Measurements from ENCODE around the gene LCE1D.

LCE1D gene

GRCh38 chr1:152796421-152796820 is at the start of gene LCE1D:
LCE1D (plus strand) TSS chr1:152796721; CDS start chr1:152797795, 1,074 bp downstream.
- no peak for DNase-seq (ENCODE audit: low spot score)

GRCh38 chr1:152747831-152748230 is 48.7 kb upstream of the LCE1D start:
- DNase-seq (ENCODE audit: low spot score): no peak

GRCh38 chr1:152752225-152752624 is 44.3 kb upstream of the LCE1D start:
- DNase-seq (ENCODE audit: low spot score): peak; percentile 82

GRCh38 chr1:152753586-152753985 is 42.9 kb upstream of the LCE1D start:
- no peak for DNase-seq (ENCODE audit: low spot score)

- peak; percentile 46 for DNase-seq (ENCODE audit: low spot score)
Observed at GRCh38 chr1:152756872-152757271, 39.6 kb upstream of the LCE1D start.

- no peak for DNase-seq (ENCODE audit: low spot score)
Observed at GRCh38 chr1:152757747-152758146, 38.8 kb upstream of the LCE1D start, which contains the start of gene KPRP. KPRP (plus strand) TSS chr1:152758025; CDS start chr1:152759589, 1,564 bp downstream.

GRCh38 chr1:152758636-152759035 is 37.9 kb upstream of the LCE1D start:
- no peak for DNase-seq (ENCODE audit: low spot score)

- DNase-seq (ENCODE audit: low spot score): no peak
Observed at GRCh38 chr1:152759453-152760173, 36.9 kb upstream of the LCE1D start.

- DNase-seq (ENCODE audit: low spot score): no peak
Observed at GRCh38 chr1:152760551-152761190, 35.9 kb upstream of the LCE1D start.

- no peak for DNase-seq (ENCODE audit: low spot score)
Observed at GRCh38 chr1:152761609-152762213, 34.8 kb upstream of the LCE1D start.

- no peak for DNase-seq (ENCODE audit: low spot score)
Observed at GRCh38 chr1:152768847-152769533, 27.5 kb upstream of the LCE1D start.

GRCh38 chr1:152770411-152770810 is 26.1 kb upstream of the LCE1D start:
- no peak for DNase-seq (ENCODE audit: low spot score)

- no peak for DNase-seq (ENCODE audit: low spot score)
Observed at GRCh38 chr1:152774875-152775274, 21.6 kb upstream of the LCE1D start, which contains the start of gene LCE1F. LCE1F (plus strand) TSS chr1:152775140; CDS start chr1:152776372, 1,232 bp downstream.

GRCh38 chr1:152776361-152776760 is 20.2 kb upstream of the LCE1D start:
- DNase-seq (ENCODE audit: low spot score): no peak

GRCh38 chr1:152777510-152778137 is 18.9 kb upstream of the LCE1D start:
- peak; percentile 51 for DNase-seq (ENCODE audit: low spot score)

- DNase-seq (ENCODE audit: low spot score): no peak
Observed at GRCh38 chr1:152783095-152783494, 13.4 kb upstream of the LCE1D start.

GRCh38 chr1:152786077-152786476 is 10.4 kb upstream of the LCE1D start, which contains the start of gene LCE1E:
LCE1E (plus strand) TSS chr1:152786257; CDS start chr1:152787300, 1,043 bp downstream.
- no peak for DNase-seq (ENCODE audit: low spot score)

- DNase-seq (ENCODE audit: low spot score): no peak
Observed at GRCh38 chr1:152795686-152796085, 835 bp upstream of the LCE1D start.

GRCh38 chr1:152801333-152801732 is 4.8 kb downstream of the LCE1D start:
- DNase-seq (ENCODE audit: low spot score): no peak

- DNase-seq (ENCODE audit: low spot score): no peak
Observed at GRCh38 chr1:152806576-152806975, 10.1 kb downstream of the LCE1D start, which contains the start of gene LCE1C. LCE1C (minus strand) TSS chr1:152806651; CDS start chr1:152805478, 1,173 bp downstream.

GRCh38 chr1:152811050-152811449 is 14.5 kb downstream of the LCE1D start:
- DNase-seq (ENCODE audit: low spot score): no peak

GRCh38 chr1:152811671-152812070 is 15.2 kb downstream of the LCE1D start, which contains the start of gene LCE1B:
LCE1B (plus strand) TSS chr1:152811971; CDS start chr1:152812447, 476 bp downstream.
- no peak for DNase-seq (ENCODE audit: low spot score)

Measured in AG08396 (cell line).